HG02610 (cell line): Measurements from ENCODE around the gene AMIGO3.
A peak's percentile ranks its signal among the peaks of the same experiment; 100 is the strongest.

Source experiments
- ATAC-seq: cut with Tn5 transposase; IDR thresholded peaks from one replicate; pipeline ENCODE4 v1.9.1; 2021; ENCODE audit warnings: mild to moderate bottlenecking, moderate library complexity; ENCODE audit not compliant: unreplicated experiment

The AMIGO3 gene

DNA sequence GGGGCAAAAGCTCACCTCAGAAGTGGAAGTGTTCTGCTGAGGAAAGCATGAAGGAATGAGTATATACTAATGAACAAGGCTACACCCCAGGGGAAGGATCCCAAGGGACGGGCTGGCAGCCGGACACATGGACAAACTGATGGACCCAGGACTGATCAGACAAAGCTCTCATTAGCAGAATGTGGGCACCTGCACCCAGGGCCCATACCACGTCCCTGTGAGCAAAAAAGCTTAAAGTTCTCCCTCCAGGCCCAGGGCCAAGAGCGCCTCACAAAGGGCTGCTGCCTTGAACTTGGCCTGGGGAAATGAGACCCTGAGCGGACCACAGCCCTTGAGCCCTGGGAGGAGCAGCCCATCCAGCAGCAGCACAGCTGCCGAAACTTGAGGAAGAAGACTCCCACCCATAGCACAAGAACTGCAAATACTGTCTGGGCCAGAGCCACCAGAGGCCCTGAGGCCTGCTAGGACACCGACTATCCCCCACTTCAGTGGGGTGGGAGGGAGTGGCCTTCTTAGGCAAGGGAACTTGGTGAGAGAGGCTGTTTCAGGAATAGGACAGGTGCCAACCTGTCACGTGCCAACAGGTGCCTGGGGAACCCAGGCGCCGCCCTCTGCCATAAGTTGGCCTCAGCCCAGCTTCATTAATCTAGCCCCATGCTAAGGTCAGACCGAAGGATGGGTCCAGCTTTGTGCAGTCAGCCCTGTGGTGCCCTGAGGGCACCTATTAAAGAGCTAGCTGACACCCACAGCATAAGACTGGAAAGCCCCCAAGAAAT lies 6.6 kb upstream of the AMIGO3 start:
- no peak for ATAC-seq

DNA sequence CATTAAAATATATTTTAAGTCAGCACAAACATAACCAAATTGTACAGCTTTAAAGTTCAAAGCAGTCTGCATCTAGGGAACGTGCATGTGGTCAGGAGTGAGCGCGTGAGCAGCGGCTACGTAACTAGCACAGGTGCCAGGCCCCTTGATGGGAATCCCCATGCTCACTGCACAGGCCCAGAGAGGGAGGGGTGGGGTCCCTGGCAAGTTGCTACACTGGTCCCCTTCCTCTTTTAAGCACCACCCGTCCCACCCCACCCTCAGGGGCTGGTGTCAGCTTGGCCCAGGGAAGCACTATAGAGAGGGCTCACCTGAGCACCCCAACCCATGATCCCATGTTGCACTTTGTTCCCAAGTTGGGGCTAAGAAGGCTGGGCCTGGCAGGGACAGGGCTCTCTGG lies 5.1 kb upstream of the AMIGO3 start:
- ATAC-seq = no peak

GRCh38 chr3:49723628-49724551 lies 4.4 kb upstream of the AMIGO3 start, which contains the start of gene GMPPB:
GMPPB (minus strand) TSS chr3:49723951; CDS start chr3:49723726, 225 bp downstream.
- peak; percentile 83 for ATAC-seq

DNA sequence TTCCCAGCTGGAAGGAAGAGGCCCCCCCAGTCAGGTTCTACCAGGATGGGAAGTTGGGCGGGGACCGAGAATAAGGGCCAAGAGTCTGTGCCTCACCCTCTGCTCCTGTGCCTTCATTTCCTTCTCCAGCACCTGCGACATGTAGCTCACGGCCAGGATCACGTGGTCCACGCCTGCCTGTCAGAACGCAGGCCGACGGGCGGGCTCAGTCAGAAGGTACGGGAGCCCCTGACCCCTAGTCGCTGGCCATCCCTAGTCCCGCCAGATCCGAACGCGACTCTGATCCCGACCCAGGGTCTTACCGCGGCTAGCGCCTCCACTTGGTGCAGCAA lies 3.8 kb upstream of the AMIGO3 start:
- ATAC-seq = no peak

DNA sequence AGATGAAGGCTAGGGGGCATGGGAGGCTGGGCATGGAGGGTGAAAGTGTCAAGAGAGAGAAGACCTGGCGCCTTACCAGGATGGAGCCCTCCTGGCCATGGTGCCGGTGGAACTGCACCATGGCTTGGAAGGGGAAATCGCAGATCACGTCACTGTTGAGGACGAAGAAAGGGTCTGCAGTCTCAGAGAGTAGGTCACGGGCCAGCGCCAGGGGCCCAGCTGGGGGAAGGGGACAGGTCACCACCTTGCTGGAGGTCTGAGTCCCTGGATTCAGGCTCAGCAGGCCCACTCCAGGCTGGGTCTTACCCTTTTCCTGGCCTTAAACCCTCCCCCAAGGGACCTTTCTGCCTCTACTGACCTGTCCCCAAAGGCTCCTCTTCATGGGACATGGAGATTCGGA lies 3.4 kb upstream of the AMIGO3 start:
- no peak for ATAC-seq

GRCh38 chr3:49721896-49722781 lies 2.7 kb upstream of the AMIGO3 start:
- no peak for ATAC-seq

DNA sequence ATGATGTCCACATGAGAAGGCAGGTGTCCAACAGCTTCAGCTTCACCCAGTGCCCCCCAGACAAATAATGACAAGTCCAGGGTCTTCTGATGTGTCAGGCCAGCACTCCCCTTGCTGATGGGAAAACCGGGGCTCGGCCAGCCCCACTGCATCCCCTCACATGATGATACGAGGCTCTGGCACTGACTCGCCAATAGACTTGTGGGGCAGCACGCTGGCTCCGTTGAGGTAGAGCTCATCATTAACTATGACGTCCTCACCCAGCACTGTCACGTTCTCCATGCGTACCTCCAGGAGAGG lies 2.1 kb upstream of the AMIGO3 start:
- no peak for ATAC-seq

DNA sequence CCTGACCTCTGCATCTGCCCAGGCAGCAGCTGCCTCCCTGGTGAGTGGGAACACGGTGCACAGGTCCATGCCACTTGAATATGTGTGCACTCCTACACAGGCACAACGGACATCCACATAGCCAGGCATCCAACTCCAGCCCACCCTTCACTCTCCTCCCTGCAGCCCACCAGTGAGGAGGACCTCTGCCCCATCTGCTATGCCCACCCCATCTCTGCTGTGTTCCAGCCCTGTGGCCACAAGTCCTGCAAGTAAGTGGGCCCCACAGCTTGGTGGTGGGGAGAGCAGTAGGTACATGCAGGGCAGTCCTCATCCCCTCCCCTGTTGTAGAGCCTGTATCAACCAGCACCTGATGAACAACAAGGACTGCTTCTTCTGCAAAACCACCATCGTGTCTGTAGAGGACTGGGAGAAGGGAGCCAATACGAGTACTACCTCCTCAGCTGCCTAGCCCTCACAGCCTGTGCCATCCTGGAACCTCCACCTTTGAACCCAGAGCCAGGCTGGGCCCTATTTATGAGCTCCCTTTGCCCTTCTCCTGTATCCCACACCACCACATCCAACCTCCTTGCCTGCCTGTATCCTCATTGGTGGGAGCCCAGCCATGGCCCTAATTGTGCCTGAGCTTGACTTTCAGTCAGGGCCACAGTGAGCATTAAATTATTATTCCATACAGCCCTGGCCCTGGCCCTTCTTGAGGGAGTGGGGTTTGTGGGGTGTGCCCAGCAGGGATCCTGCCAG lies 1.5 kb upstream of the AMIGO3 start:
- ATAC-seq = no peak

DNA sequence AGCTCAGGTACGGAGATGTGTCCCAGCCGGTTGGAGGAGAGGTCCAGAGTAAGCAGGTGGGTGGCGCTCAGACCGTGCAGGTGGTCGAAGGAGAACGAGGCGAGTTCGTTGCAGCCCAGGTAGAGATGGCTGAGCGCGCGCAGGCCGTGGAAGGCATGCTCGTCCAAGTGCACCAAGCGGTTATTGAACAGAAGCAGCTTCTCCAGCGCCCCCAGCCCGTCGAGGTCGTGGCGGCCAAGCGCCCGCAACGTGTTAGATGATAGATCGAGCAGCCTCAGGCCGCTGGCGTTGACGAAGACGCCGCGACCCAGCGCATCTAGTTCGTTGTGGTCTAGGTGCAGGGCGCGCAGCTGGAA lies 648 bp downstream of the AMIGO3 start:
- no peak for ATAC-seq

GRCh38 chr3:49717959-49718857 lies 1.3 kb downstream of the AMIGO3 start:
- no peak for ATAC-seq

DNA sequence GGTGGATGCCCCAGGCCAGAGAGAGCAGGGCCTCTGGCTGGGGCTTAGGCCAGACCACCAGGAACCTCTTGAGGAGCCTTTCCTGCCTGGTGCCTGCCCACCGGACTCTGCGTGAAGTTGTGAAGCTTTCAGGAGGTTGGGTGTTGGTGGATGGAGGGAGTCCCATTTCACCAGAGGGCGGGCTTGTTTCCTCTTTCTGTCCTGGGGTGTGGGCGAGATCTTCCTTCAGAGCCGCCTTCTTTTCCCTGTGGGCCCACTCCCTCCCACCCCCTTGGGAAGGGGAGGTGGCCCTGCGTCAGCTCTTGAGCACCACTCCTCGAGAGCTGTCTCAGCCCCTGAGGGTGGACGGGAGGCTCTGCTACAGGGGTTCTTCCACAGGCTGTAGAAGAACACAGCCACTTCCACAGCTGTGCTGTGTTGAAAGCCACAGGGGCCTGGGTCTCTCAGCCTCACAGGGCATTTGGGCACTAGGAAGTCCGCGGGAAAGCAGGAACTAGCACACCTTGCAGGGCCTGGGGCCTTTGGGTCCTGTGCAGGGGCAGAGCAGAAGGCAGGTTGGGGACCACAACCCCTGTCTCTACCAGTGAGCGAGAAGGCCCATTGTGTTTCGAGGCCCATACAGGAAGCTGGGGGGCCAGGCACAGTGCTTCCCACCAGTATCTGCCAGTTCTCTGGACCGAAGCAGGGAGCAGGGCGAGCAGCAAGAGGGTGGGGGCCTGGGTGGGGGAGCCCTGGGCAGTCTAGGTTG lies 2.1 kb downstream of the AMIGO3 start:
- ATAC-seq = no peak

DNA sequence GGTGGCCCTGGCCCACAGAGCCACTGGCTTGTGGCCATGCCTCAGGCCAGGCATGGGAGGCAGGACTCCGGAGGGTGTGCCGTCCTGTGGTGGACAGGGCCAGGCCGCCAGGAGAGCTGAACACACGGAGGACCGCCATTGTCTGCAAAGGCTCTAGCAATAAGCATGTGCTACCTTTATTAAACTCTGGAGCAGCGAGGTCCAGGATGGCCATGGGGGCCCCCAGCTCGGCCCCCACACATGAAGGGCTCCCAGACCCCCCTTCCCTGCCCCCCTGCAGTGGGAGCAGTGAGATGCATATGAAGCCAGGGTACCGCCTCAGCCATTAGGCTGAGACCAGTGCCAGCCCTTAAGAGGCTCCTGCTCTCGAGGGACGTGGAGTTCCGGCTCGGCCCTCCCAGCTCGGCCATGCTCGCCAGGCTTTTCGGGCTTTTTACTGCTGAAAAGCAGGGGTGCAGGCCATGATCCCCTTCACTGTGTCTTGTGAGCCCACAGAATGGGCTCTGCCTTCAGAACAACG lies 2.7 kb downstream of the AMIGO3 start:
- no peak for ATAC-seq

GRCh38 chr3:49716169-49716568 lies 3.3 kb downstream of the AMIGO3 start:
- ATAC-seq = no peak

DNA sequence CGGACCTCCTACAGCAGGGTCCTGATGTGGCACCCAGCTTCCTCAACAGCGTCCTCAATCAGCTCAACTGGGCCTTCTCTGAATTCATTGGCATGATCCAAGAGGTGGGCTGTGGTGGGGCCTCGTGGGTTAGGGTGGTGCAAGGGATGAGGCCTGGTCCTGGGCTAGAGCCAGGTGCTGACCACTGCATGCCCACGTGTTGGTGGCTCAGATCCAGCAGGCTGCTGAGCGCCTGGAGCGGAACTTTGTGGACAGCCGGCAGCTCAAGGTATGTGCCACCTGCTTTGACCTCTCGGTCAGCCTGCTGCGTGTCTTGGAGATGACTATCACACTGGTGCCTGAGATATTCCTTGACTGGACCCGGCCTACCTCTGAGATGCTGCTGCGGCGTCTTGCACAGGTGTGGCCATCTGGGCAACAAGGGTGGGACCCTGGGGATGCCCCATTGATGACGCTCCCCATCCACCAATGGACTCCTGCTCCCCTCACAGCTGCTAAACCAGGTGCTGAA lies 3.8 kb downstream of the AMIGO3 start:
- ATAC-seq = no peak

- ATAC-seq = no peak
Measured at GRCh38 chr3:49714728-49715550, 4.5 kb downstream of the AMIGO3 start.

DNA sequence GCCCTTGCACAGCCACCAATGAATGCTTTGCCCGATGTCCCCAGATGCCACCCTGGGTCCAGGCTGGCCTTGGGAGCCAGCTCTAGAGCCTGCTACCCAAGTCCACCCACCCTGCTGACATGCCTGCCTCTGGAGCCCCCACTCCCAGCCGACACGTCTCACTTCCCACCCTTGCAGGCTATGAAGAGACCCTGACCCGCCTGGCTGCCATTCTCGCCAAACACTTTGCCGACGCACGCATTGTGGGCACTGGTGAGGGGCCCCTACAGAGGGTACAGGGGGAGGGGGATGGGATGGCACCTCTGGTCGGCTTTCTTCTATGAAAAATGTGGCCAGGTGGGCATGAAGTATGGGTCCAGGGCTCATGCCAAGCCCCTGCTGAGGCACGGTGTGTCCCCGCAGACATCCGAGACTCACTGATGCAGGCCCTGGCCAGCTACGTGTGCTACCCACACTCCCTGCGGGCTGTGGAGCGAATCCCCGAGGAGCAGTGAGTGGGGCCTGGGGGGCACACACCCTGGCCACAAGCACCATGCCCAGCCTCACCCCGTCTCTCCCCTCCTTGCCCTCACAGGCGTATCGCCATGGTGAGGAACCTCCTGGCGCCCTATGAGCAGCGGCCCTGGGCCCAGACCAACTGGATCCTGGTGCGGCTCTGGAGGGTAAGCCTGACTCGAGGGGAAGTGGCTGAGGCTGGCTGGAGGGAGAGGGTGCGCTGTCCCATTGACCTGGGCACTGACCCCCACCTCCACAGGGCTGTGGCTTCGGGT lies 6.0 kb downstream of the AMIGO3 start:
- ATAC-seq = no peak
